NCI-H1417 treated with DMSO at 0.1 percent for 48 hours (cell line): ENCODE results near the gene FLYWCH1.

Experiments used
- DNase-seq: peaks from one replicate; lab custom pipeline; 2025; lab: John Stamatoyannopoulos, UW

The FLYWCH1 gene

GRCh38 chr16:2953706-2954627, 42.2 kb downstream of the FLYWCH1 start:
- no peak for DNase-seq

- no peak for DNase-seq
Measured at GRCh38 chr16:2954656-2955381, 43.1 kb downstream of the FLYWCH1 start.

- no peak for DNase-seq
Measured at GRCh38 chr16:2955438-2955778, 43.7 kb downstream of the FLYWCH1 start.

GRCh38 chr16:2955779-2956578, 44.2 kb downstream of the FLYWCH1 start:
- DNase-seq = no peak

- no peak for DNase-seq
Measured at GRCh38 chr16:2956579-2956956, 44.8 kb downstream of the FLYWCH1 start.

GRCh38 chr16:2959206-2959605, 47.5 kb downstream of the FLYWCH1 start:
- no peak for DNase-seq

- no peak for DNase-seq
Measured at GRCh38 chr16:2960183-2961010, 48.7 kb downstream of the FLYWCH1 start.

- DNase-seq = no peak
Measured at GRCh38 chr16:2962334-2963073, 50.8 kb downstream of the FLYWCH1 start.

GRCh38 chr16:2963074-2963722, 51.5 kb downstream of the FLYWCH1 start:
- DNase-seq = no peak

- no peak for DNase-seq
Measured at GRCh38 chr16:2963723-2964474, 52.2 kb downstream of the FLYWCH1 start, which contains the start of gene KREMEN2. TSS of gene KREMEN2 (plus strand) at chr16:2964275. CDS start at chr16:2964521, 246 bp downstream.

- DNase-seq = no peak
Measured at GRCh38 chr16:2964475-2965336, 53.0 kb downstream of the FLYWCH1 start.

- no peak for DNase-seq
Measured at GRCh38 chr16:2966043-2966807, 54.5 kb downstream of the FLYWCH1 start.

GRCh38 chr16:2966808-2967191, 55.1 kb downstream of the FLYWCH1 start:
- no peak for DNase-seq

- DNase-seq = no peak
Measured at GRCh38 chr16:2967211-2967631, 55.5 kb downstream of the FLYWCH1 start.

GRCh38 chr16:2967721-2968161, 56.0 kb downstream of the FLYWCH1 start:
- no peak for DNase-seq

GRCh38 chr16:2968368-2968737, 56.6 kb downstream of the FLYWCH1 start:
- DNase-seq = no peak

GRCh38 chr16:2968738-2969544, 57.2 kb downstream of the FLYWCH1 start, which contains the start of gene PAQR4:
TSS of gene PAQR4 (plus strand) at chr16:2969348. CDS start at chr16:2969675, 327 bp downstream.
- no peak for DNase-seq
